ENCODE measurements around the gene DENND5B.
"Not testable (repeated sequence)": the region's sequence is repeated elsewhere in the genome, so short reads cannot be mapped to it uniquely, and the experiment has no call there.

The DENND5B gene

GRCh38 chr12:31590642-31591379 lies at the start of gene DENND5B:
Gene DENND5B, minus strand, starts transcription at chr12:31591136. Its CDS starts 304 bp downstream, at chr12:31590832.
- DNase-seq (ENCODE audit: low read depth) = no peak

GRCh38 chr12:31634620-31635019 lies 43.7 kb upstream of the DENND5B start:
- no peak for DNase-seq (ENCODE audit: low read depth)

GRCh38 chr12:31633464-31633863 lies 42.5 kb upstream of the DENND5B start:
- DNase-seq (ENCODE audit: low read depth) = no peak

GRCh38 chr12:31631809-31632208 lies 40.9 kb upstream of the DENND5B start:
- no peak for DNase-seq (ENCODE audit: low read depth)

GRCh38 chr12:31631023-31631724 lies 40.2 kb upstream of the DENND5B start:
- DNase-seq (ENCODE audit: low read depth) = no peak

- no peak for DNase-seq (ENCODE audit: low read depth)
Observed at GRCh38 chr12:31629756-31630732, 39.1 kb upstream of the DENND5B start.

GRCh38 chr12:31627456-31628054 lies 36.6 kb upstream of the DENND5B start:
- no peak for DNase-seq (ENCODE audit: low read depth)

- DNase-seq (ENCODE audit: low read depth) = no peak
Observed at GRCh38 chr12:31626270-31626995, 35.5 kb upstream of the DENND5B start.

- DNase-seq (ENCODE audit: low read depth) = no peak
Observed at GRCh38 chr12:31622038-31622437, 31.1 kb upstream of the DENND5B start.

GRCh38 chr12:31620311-31620710 lies 29.4 kb upstream of the DENND5B start:
- no peak for DNase-seq (ENCODE audit: low read depth)

- DNase-seq (ENCODE audit: low read depth) = no peak
Observed at GRCh38 chr12:31618228-31619025, 27.5 kb upstream of the DENND5B start.

GRCh38 chr12:31612819-31613218 lies 21.9 kb upstream of the DENND5B start:
- DNase-seq (ENCODE audit: low read depth) = no peak

GRCh38 chr12:31608299-31608698 lies 17.4 kb upstream of the DENND5B start:
- DNase-seq (ENCODE audit: low read depth) = not testable (repeated sequence)

GRCh38 chr12:31605531-31605930 lies 14.6 kb upstream of the DENND5B start:
- DNase-seq (ENCODE audit: low read depth) = no peak

GRCh38 chr12:31603546-31604009 lies 12.6 kb upstream of the DENND5B start:
- no peak for DNase-seq (ENCODE audit: low read depth)

GRCh38 chr12:31600750-31601149 lies 9.8 kb upstream of the DENND5B start:
- no peak for DNase-seq (ENCODE audit: low read depth)

GRCh38 chr12:31600252-31600651 lies 9.3 kb upstream of the DENND5B start:
- no peak for DNase-seq (ENCODE audit: low read depth)

- DNase-seq (ENCODE audit: low read depth) = no peak
Observed at GRCh38 chr12:31599053-31599452, 8.1 kb upstream of the DENND5B start.

- DNase-seq (ENCODE audit: low read depth) = no peak
Observed at GRCh38 chr12:31597066-31597465, 6.1 kb upstream of the DENND5B start.

- no peak for DNase-seq (ENCODE audit: low read depth)
Observed at GRCh38 chr12:31594681-31595080, 3.7 kb upstream of the DENND5B start.
